UCSD-AML1 (cell line): Measurements from ENCODE around the gene OXCT1.
"Not testable (repeated sequence)": the region's sequence is repeated elsewhere in the genome, so short reads cannot be mapped to it uniquely, and the experiment has no call there.

Experiments
- DNase-seq: peaks from one replicate; lab custom pipeline; 2025; ENCODE audit not compliant: unreplicated experiment; lab: John Stamatoyannopoulos, UW

Gene OXCT1

GRCh38 chr5:41728281-41728680 lies 141.9 kb downstream of the OXCT1 start:
- DNase-seq, result no peak

- peak; percentile 14 for DNase-seq
These were observed 147.8 kb downstream of the OXCT1 start for GRCh38 chr5:41722359-41722950.

- DNase-seq, result no peak
These were observed 148.7 kb downstream of the OXCT1 start for GRCh38 chr5:41721516-41721915.

- DNase-seq, result no peak
These were observed 153.8 kb downstream of the OXCT1 start for GRCh38 chr5:41716382-41716781.

GRCh38 chr5:41714446-41714845 lies 155.8 kb downstream of the OXCT1 start:
- not testable (repeated sequence) for DNase-seq

GRCh38 chr5:41708604-41708940 lies 161.7 kb downstream of the OXCT1 start:
- DNase-seq, result no peak

GRCh38 chr5:41707853-41708603 lies 162.2 kb downstream of the OXCT1 start:
- no peak for DNase-seq

GRCh38 chr5:41695920-41696582 lies 174.2 kb downstream of the OXCT1 start:
- no peak for DNase-seq

- DNase-seq, result no peak
These were observed 183.5 kb downstream of the OXCT1 start for GRCh38 chr5:41686767-41687166.

GRCh38 chr5:41686191-41686590 lies 184.0 kb downstream of the OXCT1 start:
- DNase-seq, result no peak

GRCh38 chr5:41683181-41683580 lies 187.0 kb downstream of the OXCT1 start:
- DNase-seq, result no peak

- no peak for DNase-seq
These were observed 187.6 kb downstream of the OXCT1 start for GRCh38 chr5:41682641-41683040.

- DNase-seq, result no peak
These were observed 188.4 kb downstream of the OXCT1 start for GRCh38 chr5:41681840-41682239.
